ENCODE measurements around the gene MVB12B. TPM values are rescaled to one million over a fixed set of nuclear protein-coding genes. Genes with fewer than 3 reads are reported as not detected.

MVB12B gene
- total RNA-seq, 4 donors from 2014 or later, result 27.2 to 36.9 (median 33.2) TPM

- H3K4me3 ChIP-seq, result no peak overlapping the region
- DNase-seq (ENCODE audit: low spot score in 2 of 2), result no peak
- no peaks in the 10 kb centered on the region for H3K9me3 ChIP-seq
- peak overlapping the region; percentile 27 to 86 (median 64) for H3K27ac ChIP-seq
- H3K36me3 ChIP-seq, result peaks cover 0 to 3% (median 0%) of the 10 kb centered on the region in 3 donors
- peaks cover 0 to 58% (median 25%) of the 10 kb centered on the region in 4 donors for H3K4me1 ChIP-seq
- H3K27me3 ChIP-seq, result no peaks in the 10 kb centered on the region
- TF ChIP-seq EP300 (IDR thresholded peaks at IDR 0.05), result no peak
- TF ChIP-seq, protein P1, sequence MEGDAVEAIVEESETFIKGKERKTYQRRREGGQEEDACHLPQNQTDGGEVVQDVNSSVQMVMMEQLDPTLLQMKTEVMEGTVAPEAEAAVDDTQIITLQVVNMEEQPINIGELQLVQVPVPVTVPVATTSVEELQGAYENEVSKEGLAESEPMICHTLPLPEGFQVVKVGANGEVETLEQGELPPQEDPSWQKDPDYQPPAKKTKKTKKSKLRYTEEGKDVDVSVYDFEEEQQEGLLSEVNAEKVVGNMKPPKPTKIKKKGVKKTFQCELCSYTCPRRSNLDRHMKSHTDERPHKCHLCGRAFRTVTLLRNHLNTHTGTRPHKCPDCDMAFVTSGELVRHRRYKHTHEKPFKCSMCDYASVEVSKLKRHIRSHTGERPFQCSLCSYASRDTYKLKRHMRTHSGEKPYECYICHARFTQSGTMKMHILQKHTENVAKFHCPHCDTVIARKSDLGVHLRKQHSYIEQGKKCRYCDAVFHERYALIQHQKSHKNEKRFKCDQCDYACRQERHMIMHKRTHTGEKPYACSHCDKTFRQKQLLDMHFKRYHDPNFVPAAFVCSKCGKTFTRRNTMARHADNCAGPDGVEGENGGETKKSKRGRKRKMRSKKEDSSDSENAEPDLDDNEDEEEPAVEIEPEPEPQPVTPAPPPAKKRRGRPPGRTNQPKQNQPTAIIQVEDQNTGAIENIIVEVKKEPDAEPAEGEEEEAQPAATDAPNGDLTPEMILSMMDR (IDR thresholded peaks at IDR 0.05), result no peak
- TF ChIP-seq POLR2A (IDR thresholded peaks at IDR 0.05), result no peak
- 64 to 66% methylated on average over 16 of the region's 16 CpGs for WGBS, 2 donors
Measured at GRCh38 chr9:126439883-126440653, 113.4 kb downstream of the MVB12B start.

GRCh38 chr9:126440940-126441339, 114.3 kb downstream of the MVB12B start:
- DNase-seq (ENCODE audit: low spot score in 2 of 2), result no peak
- TF ChIP-seq, protein P1 (IDR thresholded peaks at IDR 0.05), result no peak
- TF ChIP-seq EP300 (IDR thresholded peaks at IDR 0.05), result peak in 1 of 2 donors; percentile 36
- no peak for TF ChIP-seq POLR2A (IDR thresholded peaks at IDR 0.05)
- 47 to 61% methylated on average over 11 of the region's 11 CpGs for WGBS, 2 donors
- H3K4me1 ChIP-seq, result peaks cover 0 to 49% (median 25%) of the 10 kb centered on the region in 4 donors
- H3K4me3 ChIP-seq, result no peak overlapping the region
- H3K36me3 ChIP-seq, result peaks cover 0 to 3% (median 0%) of the 10 kb centered on the region in 3 donors
- H3K27ac ChIP-seq, result peak overlapping the region in 3 of 4 donors; percentile 27 to 86 (median 78)
- no peaks in the 10 kb centered on the region for H3K27me3 ChIP-seq
- no peaks in the 10 kb centered on the region for H3K9me3 ChIP-seq

DNA sequence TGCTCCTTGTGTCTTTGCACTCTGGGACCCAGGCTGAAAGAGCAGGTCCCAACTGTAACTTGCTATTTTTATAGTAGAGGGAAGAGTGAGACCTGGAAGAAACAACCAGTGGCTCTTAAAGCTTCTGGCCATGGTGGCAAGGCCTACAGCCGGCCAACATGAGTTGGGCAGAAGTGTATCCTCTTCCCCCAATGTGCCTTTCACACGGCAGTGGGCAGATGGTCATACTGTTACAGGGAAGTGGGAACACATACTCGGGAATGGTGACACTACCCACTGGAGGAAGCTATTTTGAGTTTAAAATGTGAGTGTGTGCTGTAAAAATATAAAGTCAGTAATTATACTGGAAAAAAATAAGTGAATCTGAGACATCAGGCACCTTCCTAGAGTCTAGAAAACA, 116.0 kb downstream of the MVB12B start:
- DNase-seq (ENCODE audit: low spot score in 2 of 2), result no peak
- Histone ChIP-seq H3K4me1 (peaks cover 0 to 36% (median 19%) of the 10 kb centered on the region in 4 donors), H3K36me3 (peaks cover 0 to 3% (median 0%) of the 10 kb centered on the region in 3 donors), H3K27ac (peak overlapping the region in 1 of 4 donors; percentile 86), H3K27me3 (no peaks in the 10 kb centered on the region), H3K4me3 (no peak overlapping the region), H3K9me3 (no peaks in the 10 kb centered on the region)
- TF ChIP-seq POLR2A (IDR thresholded peaks at IDR 0.05) (no peak), EP300 (IDR thresholded peaks at IDR 0.05) (no peak)
- TF ChIP-seq, protein P1 (IDR thresholded peaks at IDR 0.05), result no peak
- 80% methylated on average over 3 of the region's 3 CpGs for WGBS, 2 donors

- H3K9me3 ChIP-seq, result no peaks in the 10 kb centered on the region
- WGBS, 2 donors, result 72 to 73% methylated on average over 3 of the region's 3 CpGs
- peaks cover 0 to 32% (median 17%) of the 10 kb centered on the region in 4 donors for H3K4me1 ChIP-seq
- peak overlapping the region in 1 of 4 donors; percentile 86 for H3K27ac ChIP-seq
- no peaks in the 10 kb centered on the region for H3K27me3 ChIP-seq
- no peak overlapping the region for H3K4me3 ChIP-seq
- no peak for TF ChIP-seq EP300 (IDR thresholded peaks at IDR 0.05)
- no peak for TF ChIP-seq POLR2A (IDR thresholded peaks at IDR 0.05)
- TF ChIP-seq, protein P1 (IDR thresholded peaks at IDR 0.05), result no peak
- DNase-seq (ENCODE audit: low spot score in 2 of 2), result no peak
- H3K36me3 ChIP-seq, result peaks cover 0 to 8% (median 0%) of the 10 kb centered on the region in 3 donors
Measured at GRCh38 chr9:126443144-126443543, 116.5 kb downstream of the MVB12B start.

DNA sequence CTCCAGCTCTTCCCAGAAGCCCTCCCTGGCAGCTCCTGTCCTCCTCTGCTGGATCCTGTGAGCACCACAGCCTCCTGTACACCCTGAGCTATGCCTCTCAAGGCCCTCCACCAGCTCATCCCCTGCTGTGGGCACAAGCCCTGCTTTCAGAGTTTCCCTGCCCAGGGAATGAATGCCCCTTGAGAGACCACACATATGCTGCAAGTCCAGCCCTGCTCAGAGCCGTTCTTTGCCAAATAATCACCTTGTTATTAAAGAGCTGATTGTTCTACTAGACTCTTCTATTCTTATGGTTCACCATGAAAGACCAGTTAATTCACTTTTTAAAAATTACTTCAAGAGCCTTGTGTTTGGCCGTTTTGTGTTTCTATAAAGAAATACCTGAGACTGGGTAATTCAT, 121.5 kb downstream of the MVB12B start:
- TF ChIP-seq, protein P1 (IDR thresholded peaks at IDR 0.05), result no peak
- TF ChIP-seq POLR2A (IDR thresholded peaks at IDR 0.05) (no peak), EP300 (IDR thresholded peaks at IDR 0.05) (no peak)
- DNase-seq (ENCODE audit: low spot score in 2 of 2), result no peak
- 67 to 80% methylated on average over 2 of the region's 2 CpGs for WGBS, 2 donors
- Histone ChIP-seq H3K27me3 (no peaks in the 10 kb centered on the region), H3K9me3 (no peaks in the 10 kb centered on the region), H3K27ac (no peak overlapping the region), H3K4me1 (peaks cover 0 to 3% (median 0%) of the 10 kb centered on the region in 4 donors), H3K4me3 (no peak overlapping the region), H3K36me3 (peaks cover 0 to 29% (median 0%) of the 10 kb centered on the region in 3 donors)

Measured in tibial nerve (tissue), 4 donors.